Hematopoietic multipotent progenitor cell treated with erythropoietin and hydrocortisone succinate and interleukin-3 and kit ligand, for 15 days (in vitro differentiated cells): Measurements from ENCODE around the gene LSAMP.

Experiments used
- DNase-seq: peaks from one replicate; pipeline ENCODE4 v3.0.0-alpha.2; 2015; ENCODE audit warnings: low spot score

The LSAMP gene

GRCh38 chr3:116432795-116433194, 12.5 kb downstream of the LSAMP start:
- DNase-seq = no peak

- no peak for DNase-seq
These were observed 15.6 kb downstream of the LSAMP start for GRCh38 chr3:116429479-116430269.

- DNase-seq = no peak
These were observed 19.3 kb downstream of the LSAMP start for GRCh38 chr3:116426036-116426435.

- DNase-seq = no peak
These were observed 20.2 kb downstream of the LSAMP start for GRCh38 chr3:116425126-116425525.

- DNase-seq = no peak
These were observed 21.3 kb downstream of the LSAMP start for GRCh38 chr3:116423945-116424344.

GRCh38 chr3:116423374-116423773, 21.9 kb downstream of the LSAMP start:
- no peak for DNase-seq

GRCh38 chr3:116417151-116417550, 28.1 kb downstream of the LSAMP start:
- no peak for DNase-seq

- DNase-seq = no peak
These were observed 32.0 kb downstream of the LSAMP start for GRCh38 chr3:116413319-116413718.

GRCh38 chr3:116408473-116408872, 36.8 kb downstream of the LSAMP start:
- no peak for DNase-seq

GRCh38 chr3:116405231-116405630, 40.1 kb downstream of the LSAMP start:
- no peak for DNase-seq

GRCh38 chr3:116399701-116400226, 45.5 kb downstream of the LSAMP start:
- no peak for DNase-seq

- DNase-seq = no peak
These were observed 50.9 kb downstream of the LSAMP start for GRCh38 chr3:116394365-116394764.

GRCh38 chr3:116393199-116393598, 52.1 kb downstream of the LSAMP start:
- DNase-seq = no peak

- no peak for DNase-seq
These were observed 53.0 kb downstream of the LSAMP start for GRCh38 chr3:116392291-116392690.

- DNase-seq = no peak
These were observed 53.7 kb downstream of the LSAMP start for GRCh38 chr3:116391296-116392201.

GRCh38 chr3:116390318-116390717, 55.0 kb downstream of the LSAMP start:
- no peak for DNase-seq

- no peak for DNase-seq
These were observed 56.4 kb downstream of the LSAMP start for GRCh38 chr3:116388867-116389385.

- no peak for DNase-seq
These were observed 59.1 kb downstream of the LSAMP start for GRCh38 chr3:116386168-116386567.

- DNase-seq = no peak
These were observed 60.6 kb downstream of the LSAMP start for GRCh38 chr3:116384717-116385116.

- DNase-seq = no peak
These were observed 67.2 kb downstream of the LSAMP start for GRCh38 chr3:116378077-116378476.

GRCh38 chr3:116374901-116375300, 70.4 kb downstream of the LSAMP start:
- no peak for DNase-seq

GRCh38 chr3:116367761-116368395, 77.4 kb downstream of the LSAMP start:
- no peak for DNase-seq
